K562 (cell line): ENCODE results near the gene RAB38. TPM values are rescaled to one million over a fixed set of nuclear protein-coding genes. Genes with fewer than 3 reads are reported as not detected.

Experiments used
- ATAC-seq: fragments of 200-7000 bp; cut with Tn5 transposase; 3 replicates; pipeline ENCODE4 v1.9.1; 2020; ENCODE audit warnings: moderate library complexity
- Bru-seq: library from RNA; stranded (reverse); fragments of 400-500 nt; gene quantifications from one replicate; lab custom pipeline; 2021; lab: Mats Ljungman, UMichigan
- BruChase-seq, 2 experiments: library from RNA; stranded (reverse); fragments of 400-500 nt; gene quantifications; one replicate each; lab custom pipeline; 2021; lab: Mats Ljungman, UMichigan
- BruUV-seq: library from RNA; stranded (reverse); fragments of 400-500 nt; replicated peaks from 2 replicates; lab custom pipeline; 2021; lab: Mats Ljungman, UMichigan
- CTCF ChIA-PET: fragments of 300-600 bp; formaldehyde crosslinking; extraction: SDS; loops from one replicate; lab custom pipeline; 2021; ENCODE audit warnings: low intra/inter-chr PET ratio; lab: Yijun Ruan, JAX
- POLR2A ChIA-PET: fragments of 300-600, 350-650 bp; sonication (Branson Sonifier 250); formaldehyde crosslinking; extraction: SDS; loops from one replicate; lab custom pipeline; 2021; ENCODE audit warnings: antibody characterized with exemption, inconsistent platforms; lab: Yijun Ruan, JAX
- DNase-seq, 4 experiments: peaks; one replicate each; pipeline versions ENCODE4 v3.0.0 to v3.0.0-alpha.2; 2011 to 2018; ENCODE audit warnings: low spot score in 3 of 4, mixed read lengths in 3 of 4; ENCODE audit errors: extremely low read depth in 1 of 4
- FAIRE-seq: peaks from 2 replicates; lab custom pipeline; 2011; peaks lifted over from hg19 to GRCh38; lab: Jason Lieb, UNC
- H2AFZ ChIP-seq: 2 replicates; pipeline ENCODE4 v1.6.0; 2011; ENCODE audit warnings: low read depth, low read length, control low read depth, inconsistent platforms
- H3K27ac ChIP-seq: fragments of 200-600 bp; 3 replicates; pipeline ENCODE4 v1.8.0; 2011; ENCODE audit warnings: low read depth, mild to moderate bottlenecking, control low read depth, inconsistent platforms, low read length, moderate library complexity, mixed read lengths; ENCODE audit errors: extremely low read depth
- H3K27me3 ChIP-seq, 2 experiments: fragments of 300-600 bp in 1 of 2; 2 replicates in 1 of 2; 3 replicates in 1 of 2; pipeline versions ENCODE4 v1.6.0 to v1.8.0; 2011; ENCODE audit warnings: inconsistent platforms in 2 of 2, low read length in 2 of 2, mild to moderate bottlenecking in 1 of 2, mixed read lengths in 1 of 2, moderate library complexity in 1 of 2; ENCODE audit not compliant: control insufficient read depth in 2 of 2, insufficient read depth in 2 of 2
- H3K36me3 ChIP-seq: fragments of 300-600 bp; 3 replicates; pipeline ENCODE4 v1.8.0; 2011; ENCODE audit warnings: mild to moderate bottlenecking, low read length, inconsistent platforms; ENCODE audit not compliant: control insufficient read depth, insufficient read depth
- H3K4me1 ChIP-seq, 2 experiments: fragments of 200-600 bp in 1 of 2; replicated peaks in 1 of 2; 2 replicates in 1 of 2; 3 replicates in 1 of 2; pipeline versions ENCODE4 v1.5.1 to v1.8.0; 2011; ENCODE audit warnings: inconsistent platforms in 2 of 2, low read length in 2 of 2, mild to moderate bottlenecking in 1 of 2, mixed read lengths in 1 of 2, moderate library complexity in 1 of 2; ENCODE audit not compliant: control insufficient read depth in 2 of 2, insufficient read depth in 2 of 2
- H3K4me2 ChIP-seq: 2 replicates; pipeline ENCODE4 v1.6.1; 2011; ENCODE audit warnings: low read length, control low read depth, inconsistent platforms, mixed read lengths; ENCODE audit not compliant: insufficient read depth
- H3K4me3 ChIP-seq: fragments of 200-600 bp; sonication (generic), shearing (Covaris generic); 2 replicates; pipeline ENCODE4 v1.5.1; 2016; ENCODE audit warnings: control low read depth, inconsistent platforms
- H3K79me2 ChIP-seq: fragments of 200-600 bp; 3 replicates; pipeline ENCODE4 v1.8.0; 2011; ENCODE audit warnings: low read length, inconsistent platforms; ENCODE audit not compliant: control insufficient read depth, insufficient read depth
- H3K9ac ChIP-seq, 2 experiments: 2 replicates each; pipeline versions ENCODE4 v1.6.0 to v1.6.1; 2011; ENCODE audit warnings: low read depth in 2 of 2, low read length in 2 of 2, control low read depth in 1 of 2, inconsistent platforms in 1 of 2, mild to moderate bottlenecking in 1 of 2, mixed read lengths in 1 of 2; ENCODE audit not compliant: insufficient read depth in 1 of 2
- H3K9me1 ChIP-seq: one replicate; pipeline ENCODE4 v1.6.0; 2011; ENCODE audit warnings: inconsistent platforms, mild to moderate bottlenecking, low read length, moderate library complexity; ENCODE audit not compliant: control insufficient read depth, insufficient read depth
- H3K9me3 ChIP-seq: replicated peaks from 2 replicates; pipeline ENCODE4 v1.5.1; 2011; ENCODE audit warnings: low read depth, low read length, inconsistent platforms; ENCODE audit not compliant: control insufficient read depth, insufficient read depth
- H4K20me1 ChIP-seq: replicated peaks from 2 replicates; pipeline ENCODE4 v1.6.1; 2011; ENCODE audit warnings: low read length, inconsistent platforms, mixed read lengths; ENCODE audit not compliant: control insufficient read depth, insufficient read depth
- EGR1 ChIP-seq: fragments of 450-650 bp; conservative IDR thresholded peaks from 2 replicates; pipeline ENCODE4 v1.6.1; 2017; ENCODE audit warnings: mild to moderate bottlenecking
- WGBS: fragments of 100-300 bp; shearing (Covaris generic); methylation state at CpG from one replicate; pipeline ENCODE4 v1.1.6; 2016; ENCODE audit warnings: low coverage, mixed read lengths; ENCODE audit not compliant: insufficient coverage; ENCODE audit errors: missing lambda C conversion rate; 5-methylcytosine and 5-hydroxymethylcytosine counted together
- in situ Hi-C: fragments of 300-500 bp; cut with MboI; formaldehyde crosslinking; loops from 4 replicates; pipeline ENCODE4 v1.15.0; 2018; ENCODE audit warnings: inconsistent platforms, mixed read lengths
- intact Hi-C: fragments of 100-400 bp; cut with micrococcal nuclease; formaldehyde crosslinking; loops from 2 replicates; pipeline ENCODE4 v1.14.2; 2022
- long read RNA-seq, 3 experiments: library from polyadenylated mRNA in 2 of 3; library from RNA in 1 of 3; unstranded in 2 of 3; stranded (forward) in 1 of 3; transcript quantifications; one replicate each; pipeline ENCODE4 v2.0.0, GENCODE V29; 2019 to 2022
- polyA minus RNA-seq, 3 experiments: library from RNA; depleted of rRNA, polyadenylated mRNA; stranded (reverse); fragments of >200 nt; gene quantifications; 2 replicates each; pipeline ENCODE4 v1.2.3, GENCODE V29; 2011
- polyA plus RNA-seq, 8 experiments: library from polyadenylated mRNA; depleted of rRNA in 4 of 8; stranded (reverse) in 5 of 8; unstranded in 3 of 8; fragments of >200 nt; fragmentation: Nextera tagmentation in 2 of 8; fragmentation: Illumina TruSeq in 1 of 8; extraction: Ambion mirVana in 2 of 8; extraction: Trizol in 1 of 8; gene quantifications; 2 replicates each; pipeline versions ENCODE4 v1.2.1 to v1.2.3, GENCODE V29; 2011 to 2014; ENCODE audit warnings: inconsistent platforms in 1 of 8, missing spikeins in 1 of 8
- total RNA-seq, 7 experiments: library from RNA; depleted of rRNA in 6 of 7; stranded (reverse); fragments of >200 nt in 6 of 7; fragmentation: Illumina TruSeq in 2 of 7; extraction: Trizol in 2 of 7; gene quantifications; 2 replicates each; pipeline versions ENCODE4 v1.2.1 to v1.2.3, GENCODE V29; 2011 to 2021; ENCODE audit warnings: low replicate concordance in 1 of 7
- TF ChIP-seq, protein P1 (sequence below): fragments of 450-650 bp; IDR thresholded peaks from 2 replicates; pipeline ENCODE4 v1.6.1; 2016; ENCODE audit warnings: mild to moderate bottlenecking, moderate library complexity

The RAB38 gene
- total RNA-seq (2011; cell fraction: chromatin; rRNA removed; ENCODE audit: low replicate concordance), result 2.1 and 3.0 TPM in 2 replicates
- total RNA-seq (2011; cell fraction: nucleolus; rRNA removed), result 1.4 and 2.0 TPM in 2 replicates
- total RNA-seq (2011; cell fraction: nucleoplasm; rRNA removed), result 3.4 and 3.6 TPM in 2 replicates
- 0.59 and 1.1 TPM in 2 replicates for total RNA-seq (2014; rRNA removed)
- total RNA-seq (2014; rRNA removed; fragmentation: Illumina TruSeq; extraction: Trizol), result 1.6 and 1.9 TPM in 2 replicates
- 2.0 and 2.9 TPM in 2 replicates for total RNA-seq (2015; rRNA removed; fragmentation: Illumina TruSeq; extraction: Trizol)
- total RNA-seq (2021), result 1.5 and 1.9 TPM in 2 replicates
- polyA plus RNA-seq (2011; rRNA removed), result 2.7 and 4.2 TPM in 2 replicates
- 1.3 and 2.0 TPM in 2 replicates for polyA plus RNA-seq (2011; cell fraction: cytosol; rRNA removed)
- 1.6 and 3.5 TPM in 2 replicates for polyA plus RNA-seq (2011; cell fraction: nucleus; rRNA removed)
- 1.1 and 1.3 TPM in 2 replicates for polyA plus RNA-seq (2012)
- polyA plus RNA-seq (2014; fragmentation: Illumina TruSeq; extraction: Trizol), result 1.8 and 2.6 TPM in 2 replicates
- 1 to 10 TPM; 2.2 to 2.4 TPM for polyA plus RNA-seq (2014; fragmentation: Nextera tagmentation; extraction: Ambion mirVana)
- polyA plus RNA-seq (2014; rRNA removed), result 2.1 and 2.7 TPM in 2 replicates
- 1.9 and 5.0 TPM in 2 replicates for polyA minus RNA-seq (2011; rRNA and poly(A)+ RNA removed)
- 1.0 and 1.7 TPM in 2 replicates for polyA minus RNA-seq (2011; cell fraction: cytosol; rRNA and poly(A)+ RNA removed)
- polyA minus RNA-seq (2011; cell fraction: nucleus; rRNA and poly(A)+ RNA removed), result 0.81 and 1.6 TPM in 2 replicates
- percentile 38 among the genes with signal in this experiment for Bru-seq, nascent RNA
- percentile 53 among the genes with signal in this experiment for BruChase-seq, experiment 1, labeled RNA remaining after a 2-hour chase
- percentile 52 among the genes with signal in this experiment for BruChase-seq, experiment 2, labeled RNA remaining after a 6-hour chase
- long read RNA-seq, experiment 1, result 0 reads
- long read RNA-seq, experiment 2, result 0 reads
- long read RNA-seq, experiment 3, result 0 reads

DNA sequence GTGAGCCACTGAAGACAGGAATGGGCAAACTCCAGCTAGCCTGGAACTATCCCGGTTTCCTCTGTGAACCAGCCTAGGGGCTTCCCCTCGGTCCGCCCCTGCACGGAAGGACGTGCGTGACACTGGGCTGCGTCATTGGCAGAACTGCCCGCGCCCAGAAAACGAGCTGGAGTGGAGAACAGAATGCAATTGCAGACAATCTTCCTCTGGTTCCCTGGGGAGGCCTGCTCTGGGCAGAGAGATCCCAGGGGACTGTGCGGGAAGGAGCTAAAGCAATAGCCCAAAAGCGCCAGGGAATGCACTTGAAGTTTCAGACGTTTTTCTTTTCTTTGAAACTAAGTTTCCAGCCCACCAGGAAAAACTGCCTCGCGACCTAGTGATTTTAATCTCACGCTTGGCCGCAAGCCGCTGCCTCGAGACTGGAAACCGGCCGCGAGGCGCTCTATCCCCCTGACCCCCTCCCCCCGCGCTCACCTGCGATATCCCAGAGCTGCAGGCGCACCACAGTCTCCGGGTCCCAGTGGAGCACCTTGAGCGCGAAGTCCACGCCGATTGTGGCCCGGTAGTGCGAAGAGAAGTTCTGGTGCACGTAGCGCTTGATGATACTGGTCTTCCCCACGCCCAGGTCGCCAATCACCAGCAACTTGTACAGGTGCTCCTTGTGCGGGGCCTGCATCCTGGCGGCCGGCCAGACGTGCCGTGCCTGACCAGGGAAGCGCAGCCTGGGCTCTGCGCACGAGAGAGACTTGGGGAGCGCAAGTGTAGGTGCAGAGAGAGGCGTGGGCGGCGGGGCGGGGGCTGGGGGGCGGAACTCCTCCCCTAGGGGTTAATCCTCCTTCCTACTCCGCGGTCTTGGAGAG, at the start of gene RAB38:
RAB38 (minus strand) TSS at position 735 of the 860 bp plus-strand sequence; CDS start at position 676, 59 bp downstream.
- Histone ChIP-seq H3K36me3 (no peaks in the 10 kb centered on the region), H2AFZ (peak within 1 kb of the TSS; percentile 47), H3K4me2 (peak within 1 kb of the TSS; percentile 43), H3K9me1 (no peaks in the 10 kb centered on the region), H3K79me2 (no peaks in the 10 kb centered on the region), H4K20me1 (no peaks in the 10 kb centered on the region), H3K9ac (peak within 1 kb of the TSS in 1 of 2 experiments; percentile 80; a peak in 2 of 4 replicates), H3K9me3 (no peaks in the 10 kb centered on the region), H3K4me1 (peaks cover 0 to 8% of the 10 kb centered on the region in 2 experiments; a peak in 2 of 5 replicates), H3K27ac (no peak within 1 kb of the TSS; the same call in 2 of the 3 replicates), H3K4me3 (no peak within 1 kb of the TSS), H3K27me3 (no peaks in the 10 kb centered on the region)
- intact Hi-C loops, result no loop called here
- in situ Hi-C loops, result no loop called here
- no TSS peak for BruUV-seq
- POLR2A ChIA-PET, result no interaction called here
- CTCF ChIA-PET, result no interaction called here
- no peak for FAIRE-seq
- WGBS, result 17% methylated on average over 37 of the region's 54 CpGs
- peak; percentile 79 for ATAC-seq
- peak; percentile 23 to 27 (median 24) for DNase-seq
- TF ChIP-seq, protein P1, sequence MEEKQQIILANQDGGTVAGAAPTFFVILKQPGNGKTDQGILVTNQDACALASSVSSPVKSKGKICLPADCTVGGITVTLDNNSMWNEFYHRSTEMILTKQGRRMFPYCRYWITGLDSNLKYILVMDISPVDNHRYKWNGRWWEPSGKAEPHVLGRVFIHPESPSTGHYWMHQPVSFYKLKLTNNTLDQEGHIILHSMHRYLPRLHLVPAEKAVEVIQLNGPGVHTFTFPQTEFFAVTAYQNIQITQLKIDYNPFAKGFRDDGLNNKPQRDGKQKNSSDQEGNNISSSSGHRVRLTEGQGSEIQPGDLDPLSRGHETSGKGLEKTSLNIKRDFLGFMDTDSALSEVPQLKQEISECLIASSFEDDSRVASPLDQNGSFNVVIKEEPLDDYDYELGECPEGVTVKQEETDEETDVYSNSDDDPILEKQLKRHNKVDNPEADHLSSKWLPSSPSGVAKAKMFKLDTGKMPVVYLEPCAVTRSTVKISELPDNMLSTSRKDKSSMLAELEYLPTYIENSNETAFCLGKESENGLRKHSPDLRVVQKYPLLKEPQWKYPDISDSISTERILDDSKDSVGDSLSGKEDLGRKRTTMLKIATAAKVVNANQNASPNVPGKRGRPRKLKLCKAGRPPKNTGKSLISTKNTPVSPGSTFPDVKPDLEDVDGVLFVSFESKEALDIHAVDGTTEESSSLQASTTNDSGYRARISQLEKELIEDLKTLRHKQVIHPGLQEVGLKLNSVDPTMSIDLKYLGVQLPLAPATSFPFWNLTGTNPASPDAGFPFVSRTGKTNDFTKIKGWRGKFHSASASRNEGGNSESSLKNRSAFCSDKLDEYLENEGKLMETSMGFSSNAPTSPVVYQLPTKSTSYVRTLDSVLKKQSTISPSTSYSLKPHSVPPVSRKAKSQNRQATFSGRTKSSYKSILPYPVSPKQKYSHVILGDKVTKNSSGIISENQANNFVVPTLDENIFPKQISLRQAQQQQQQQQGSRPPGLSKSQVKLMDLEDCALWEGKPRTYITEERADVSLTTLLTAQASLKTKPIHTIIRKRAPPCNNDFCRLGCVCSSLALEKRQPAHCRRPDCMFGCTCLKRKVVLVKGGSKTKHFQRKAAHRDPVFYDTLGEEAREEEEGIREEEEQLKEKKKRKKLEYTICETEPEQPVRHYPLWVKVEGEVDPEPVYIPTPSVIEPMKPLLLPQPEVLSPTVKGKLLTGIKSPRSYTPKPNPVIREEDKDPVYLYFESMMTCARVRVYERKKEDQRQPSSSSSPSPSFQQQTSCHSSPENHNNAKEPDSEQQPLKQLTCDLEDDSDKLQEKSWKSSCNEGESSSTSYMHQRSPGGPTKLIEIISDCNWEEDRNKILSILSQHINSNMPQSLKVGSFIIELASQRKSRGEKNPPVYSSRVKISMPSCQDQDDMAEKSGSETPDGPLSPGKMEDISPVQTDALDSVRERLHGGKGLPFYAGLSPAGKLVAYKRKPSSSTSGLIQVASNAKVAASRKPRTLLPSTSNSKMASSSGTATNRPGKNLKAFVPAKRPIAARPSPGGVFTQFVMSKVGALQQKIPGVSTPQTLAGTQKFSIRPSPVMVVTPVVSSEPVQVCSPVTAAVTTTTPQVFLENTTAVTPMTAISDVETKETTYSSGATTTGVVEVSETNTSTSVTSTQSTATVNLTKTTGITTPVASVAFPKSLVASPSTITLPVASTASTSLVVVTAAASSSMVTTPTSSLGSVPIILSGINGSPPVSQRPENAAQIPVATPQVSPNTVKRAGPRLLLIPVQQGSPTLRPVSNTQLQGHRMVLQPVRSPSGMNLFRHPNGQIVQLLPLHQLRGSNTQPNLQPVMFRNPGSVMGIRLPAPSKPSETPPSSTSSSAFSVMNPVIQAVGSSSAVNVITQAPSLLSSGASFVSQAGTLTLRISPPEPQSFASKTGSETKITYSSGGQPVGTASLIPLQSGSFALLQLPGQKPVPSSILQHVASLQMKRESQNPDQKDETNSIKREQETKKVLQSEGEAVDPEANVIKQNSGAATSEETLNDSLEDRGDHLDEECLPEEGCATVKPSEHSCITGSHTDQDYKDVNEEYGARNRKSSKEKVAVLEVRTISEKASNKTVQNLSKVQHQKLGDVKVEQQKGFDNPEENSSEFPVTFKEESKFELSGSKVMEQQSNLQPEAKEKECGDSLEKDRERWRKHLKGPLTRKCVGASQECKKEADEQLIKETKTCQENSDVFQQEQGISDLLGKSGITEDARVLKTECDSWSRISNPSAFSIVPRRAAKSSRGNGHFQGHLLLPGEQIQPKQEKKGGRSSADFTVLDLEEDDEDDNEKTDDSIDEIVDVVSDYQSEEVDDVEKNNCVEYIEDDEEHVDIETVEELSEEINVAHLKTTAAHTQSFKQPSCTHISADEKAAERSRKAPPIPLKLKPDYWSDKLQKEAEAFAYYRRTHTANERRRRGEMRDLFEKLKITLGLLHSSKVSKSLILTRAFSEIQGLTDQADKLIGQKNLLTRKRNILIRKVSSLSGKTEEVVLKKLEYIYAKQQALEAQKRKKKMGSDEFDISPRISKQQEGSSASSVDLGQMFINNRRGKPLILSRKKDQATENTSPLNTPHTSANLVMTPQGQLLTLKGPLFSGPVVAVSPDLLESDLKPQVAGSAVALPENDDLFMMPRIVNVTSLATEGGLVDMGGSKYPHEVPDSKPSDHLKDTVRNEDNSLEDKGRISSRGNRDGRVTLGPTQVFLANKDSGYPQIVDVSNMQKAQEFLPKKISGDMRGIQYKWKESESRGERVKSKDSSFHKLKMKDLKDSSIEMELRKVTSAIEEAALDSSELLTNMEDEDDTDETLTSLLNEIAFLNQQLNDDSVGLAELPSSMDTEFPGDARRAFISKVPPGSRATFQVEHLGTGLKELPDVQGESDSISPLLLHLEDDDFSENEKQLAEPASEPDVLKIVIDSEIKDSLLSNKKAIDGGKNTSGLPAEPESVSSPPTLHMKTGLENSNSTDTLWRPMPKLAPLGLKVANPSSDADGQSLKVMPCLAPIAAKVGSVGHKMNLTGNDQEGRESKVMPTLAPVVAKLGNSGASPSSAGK, result peak; percentile 21; the same call in 1 of the 2 replicates
- TF ChIP-seq EGR1, result 0 out of 2 replicates have a peak, but pooled peaks have one; percentile 9
